ENCODE data around the gene PPARA.
"Not testable (repeated sequence)": the region's sequence is repeated elsewhere in the genome, so short reads cannot be mapped to it uniquely, and the experiment has no call there.

The PPARA gene

GRCh38 chr22:46126853-46127385, 23.4 kb upstream of the PPARA start:
- no peak for DNase-seq (ENCODE audit: low read depth)

DNA sequence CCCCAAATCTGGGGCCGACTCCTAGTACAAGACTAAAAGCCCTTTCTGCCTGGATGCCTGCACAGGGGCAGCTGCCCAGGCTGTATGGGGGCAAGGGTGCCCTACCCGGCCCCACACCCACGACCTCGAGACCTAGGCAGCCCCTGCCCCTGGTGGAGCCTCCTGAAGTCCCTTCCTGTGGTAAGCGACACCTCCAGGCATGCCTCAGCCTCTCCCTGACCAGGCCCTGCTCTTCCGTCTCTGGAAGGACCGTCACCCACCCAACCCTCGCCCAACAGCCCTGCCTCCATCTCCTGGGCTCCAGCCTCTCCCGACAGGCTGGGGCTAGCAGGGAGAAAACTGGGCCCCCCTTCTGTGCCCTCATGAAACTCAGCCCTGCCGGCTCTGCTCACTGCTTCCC, 22.8 kb upstream of the PPARA start:
- no peak for DNase-seq (ENCODE audit: low read depth)

DNA sequence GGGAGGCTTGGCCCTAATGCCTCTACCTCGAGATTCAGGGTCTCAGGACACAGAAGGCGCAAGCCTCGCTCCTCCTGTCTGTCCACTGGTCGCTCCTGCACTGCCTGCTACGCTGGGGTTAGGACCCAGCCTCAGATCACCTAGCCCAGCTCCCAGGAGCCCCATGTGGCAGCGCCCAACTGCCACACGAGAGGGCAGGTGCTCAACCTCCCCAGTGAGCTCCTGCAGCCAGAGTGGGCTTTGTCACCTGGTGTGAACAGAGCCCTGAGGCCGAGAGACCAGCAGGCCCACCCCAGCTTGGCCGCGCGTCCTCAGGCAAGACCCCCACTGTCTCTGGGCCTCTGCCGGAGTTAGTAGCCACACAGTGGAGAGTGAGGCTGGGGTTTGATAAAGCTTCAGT, 21.7 kb upstream of the PPARA start:
- no peak for DNase-seq (ENCODE audit: low read depth)

DNA sequence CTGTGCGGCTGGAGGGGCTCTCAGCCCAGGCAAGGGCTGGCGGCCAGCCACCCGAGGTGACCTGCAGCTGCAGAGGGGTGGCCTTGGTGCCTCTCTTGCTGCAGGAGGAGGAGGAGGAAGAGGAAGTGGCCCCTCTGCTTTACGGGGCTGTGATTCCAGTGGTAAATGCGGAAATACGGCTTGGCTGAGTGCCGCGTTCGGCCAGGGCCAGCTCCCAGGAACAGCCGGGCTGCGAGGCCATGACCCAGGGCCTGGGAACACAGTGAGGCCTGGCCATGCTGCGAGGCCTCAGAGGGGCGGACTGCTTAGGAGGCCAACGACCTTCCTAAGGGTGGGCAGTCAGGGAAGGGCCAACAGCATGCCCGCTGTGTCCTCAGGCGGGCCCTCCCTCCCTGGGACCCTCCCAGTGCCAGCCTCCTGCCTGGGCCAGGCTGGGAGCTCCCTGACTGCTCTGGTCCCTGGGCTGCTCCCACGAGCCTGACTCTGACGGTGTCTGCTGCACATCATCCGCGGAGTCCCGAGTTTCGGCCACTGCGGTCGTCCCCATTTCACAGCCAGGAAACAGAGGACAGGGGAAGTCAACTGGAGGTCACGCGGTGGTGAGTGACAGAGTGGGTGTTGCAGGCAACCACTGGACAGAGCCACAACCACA, 20.8 kb upstream of the PPARA start:
- DNase-seq (ENCODE audit: low read depth): no peak

GRCh38 chr22:46131151-46131587, 19.2 kb upstream of the PPARA start:
- no peak for DNase-seq (ENCODE audit: low read depth)

- not testable (repeated sequence) for DNase-seq (ENCODE audit: low read depth)
Observed at GRCh38 chr22:46132193-46132829, 18.0 kb upstream of the PPARA start.

GRCh38 chr22:46132830-46133587, 17.3 kb upstream of the PPARA start:
- DNase-seq (ENCODE audit: low read depth): no peak

DNA sequence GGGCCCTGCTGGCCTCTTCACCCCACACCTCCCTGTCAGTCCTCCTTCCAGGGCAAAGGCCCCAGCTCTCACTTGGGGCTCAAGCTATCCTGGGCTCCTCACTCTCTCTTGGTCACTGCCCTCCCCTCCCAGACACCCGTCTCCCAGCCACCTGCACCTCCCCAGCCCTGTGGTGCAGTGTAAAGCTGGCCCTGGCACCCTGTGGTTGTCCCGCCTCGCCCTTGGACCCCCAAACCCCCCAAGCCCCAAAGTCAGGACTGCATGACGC, 16.8 kb upstream of the PPARA start:
- DNase-seq (ENCODE audit: low read depth): no peak

- DNase-seq (ENCODE audit: low read depth): no peak
Observed at GRCh38 chr22:46134111-46134705, 16.1 kb upstream of the PPARA start.

DNA sequence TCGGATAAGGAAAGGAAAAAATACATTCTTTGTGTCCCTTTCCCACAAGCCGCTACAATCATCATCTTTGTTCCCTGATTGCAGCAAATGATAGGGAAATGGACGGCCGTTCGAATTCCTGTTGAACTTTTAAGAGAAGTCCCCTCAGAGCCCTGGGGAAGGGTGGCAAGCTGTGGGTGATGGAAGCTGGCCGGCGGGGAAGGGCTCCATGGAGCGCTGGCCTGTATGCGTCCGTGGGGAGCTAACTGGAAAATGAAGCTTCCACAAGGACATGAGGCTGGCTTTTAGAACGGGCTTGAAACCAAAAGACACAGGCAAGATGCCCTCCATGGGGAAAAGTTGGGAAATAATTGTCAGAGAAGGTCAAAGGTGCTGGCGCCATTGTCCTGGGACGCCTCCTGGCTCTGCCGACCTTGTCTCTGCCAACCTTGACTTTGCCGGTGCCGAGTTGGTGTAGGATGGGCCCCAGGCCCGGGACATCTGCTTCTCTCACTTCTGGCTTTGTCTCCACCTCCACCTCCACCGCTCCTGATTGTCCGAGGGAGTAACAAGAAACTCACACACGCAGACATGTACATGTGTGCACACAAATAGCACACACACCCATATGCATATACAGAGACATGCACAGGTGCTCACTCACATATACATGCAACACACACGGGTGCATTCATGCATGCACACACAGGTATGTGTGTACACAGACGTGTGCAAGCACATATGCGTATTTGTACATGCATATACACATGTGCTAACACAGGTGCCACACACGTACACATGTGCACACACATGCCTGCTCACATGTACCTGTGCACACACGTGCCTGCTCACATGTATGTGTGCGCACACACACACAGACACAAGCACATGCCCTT, 14.5 kb upstream of the PPARA start:
- DNase-seq (ENCODE audit: low read depth): no peak

DNA sequence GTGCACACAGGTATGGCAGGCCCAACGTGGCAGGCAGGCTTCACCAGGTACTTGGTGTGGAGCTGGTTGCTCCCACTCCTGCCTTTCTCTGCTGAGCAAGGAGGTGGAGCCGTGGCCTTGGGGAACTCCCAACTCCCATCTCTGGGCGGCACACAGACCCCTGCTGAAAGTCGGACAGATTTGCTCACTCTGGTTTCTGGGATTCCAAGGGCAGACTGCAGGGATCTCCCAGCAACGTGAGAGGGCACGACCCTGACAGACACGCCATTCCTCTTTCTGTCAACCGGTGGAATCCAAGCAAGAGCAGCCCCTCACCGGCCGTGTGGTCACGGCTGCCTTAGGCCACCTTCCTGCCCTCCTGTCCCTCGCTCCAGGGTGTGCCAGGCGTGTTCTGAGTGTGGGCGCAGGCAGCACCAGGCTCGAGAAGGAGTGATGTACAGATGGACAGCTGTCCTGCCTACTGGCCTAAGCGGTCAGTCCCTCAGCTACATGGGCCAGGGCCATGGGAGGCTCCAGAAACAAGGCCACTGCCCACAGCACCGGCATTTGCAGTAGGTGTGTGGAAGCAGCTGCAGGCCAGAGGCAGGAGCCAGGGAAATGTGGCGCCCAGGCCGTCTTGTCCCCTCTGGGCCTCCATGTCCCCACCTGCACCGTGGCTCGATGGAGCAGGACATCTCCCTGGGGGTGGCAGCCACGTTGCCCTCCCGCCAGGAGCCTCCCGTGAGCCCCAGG, 13.7 kb upstream of the PPARA start:
- DNase-seq (ENCODE audit: low read depth): no peak

- no peak for DNase-seq (ENCODE audit: low read depth)
Observed at GRCh38 chr22:46137218-46137766, 13.0 kb upstream of the PPARA start.

- DNase-seq (ENCODE audit: low read depth): no peak
Observed at GRCh38 chr22:46138058-46138797, 12.1 kb upstream of the PPARA start.

GRCh38 chr22:46139417-46139816, 10.9 kb upstream of the PPARA start:
- not testable (repeated sequence) for DNase-seq (ENCODE audit: low read depth)

DNA sequence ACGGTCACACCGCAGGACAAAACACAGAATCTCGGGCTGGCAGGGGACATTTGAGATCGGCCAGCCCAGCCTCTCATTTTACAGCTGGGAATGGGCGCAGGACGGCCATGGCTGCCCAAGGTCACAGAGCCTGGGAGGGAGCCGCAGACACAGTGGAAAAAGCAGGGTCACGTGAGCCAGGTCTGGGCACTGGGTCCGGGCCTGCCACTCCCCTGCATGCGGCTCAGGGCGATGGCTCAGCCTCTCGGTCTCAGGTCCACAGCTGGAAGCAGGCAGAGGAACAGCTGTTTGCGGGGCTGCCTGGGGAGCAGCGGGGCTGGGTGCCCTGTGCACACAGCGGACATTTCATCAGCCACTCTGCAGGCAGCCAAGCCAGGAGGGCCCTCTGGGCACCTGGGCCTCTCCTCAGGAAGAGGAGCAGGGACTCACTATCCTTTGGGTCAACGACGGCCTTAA, 10.4 kb upstream of the PPARA start:
- no peak for DNase-seq (ENCODE audit: low read depth)

DNA sequence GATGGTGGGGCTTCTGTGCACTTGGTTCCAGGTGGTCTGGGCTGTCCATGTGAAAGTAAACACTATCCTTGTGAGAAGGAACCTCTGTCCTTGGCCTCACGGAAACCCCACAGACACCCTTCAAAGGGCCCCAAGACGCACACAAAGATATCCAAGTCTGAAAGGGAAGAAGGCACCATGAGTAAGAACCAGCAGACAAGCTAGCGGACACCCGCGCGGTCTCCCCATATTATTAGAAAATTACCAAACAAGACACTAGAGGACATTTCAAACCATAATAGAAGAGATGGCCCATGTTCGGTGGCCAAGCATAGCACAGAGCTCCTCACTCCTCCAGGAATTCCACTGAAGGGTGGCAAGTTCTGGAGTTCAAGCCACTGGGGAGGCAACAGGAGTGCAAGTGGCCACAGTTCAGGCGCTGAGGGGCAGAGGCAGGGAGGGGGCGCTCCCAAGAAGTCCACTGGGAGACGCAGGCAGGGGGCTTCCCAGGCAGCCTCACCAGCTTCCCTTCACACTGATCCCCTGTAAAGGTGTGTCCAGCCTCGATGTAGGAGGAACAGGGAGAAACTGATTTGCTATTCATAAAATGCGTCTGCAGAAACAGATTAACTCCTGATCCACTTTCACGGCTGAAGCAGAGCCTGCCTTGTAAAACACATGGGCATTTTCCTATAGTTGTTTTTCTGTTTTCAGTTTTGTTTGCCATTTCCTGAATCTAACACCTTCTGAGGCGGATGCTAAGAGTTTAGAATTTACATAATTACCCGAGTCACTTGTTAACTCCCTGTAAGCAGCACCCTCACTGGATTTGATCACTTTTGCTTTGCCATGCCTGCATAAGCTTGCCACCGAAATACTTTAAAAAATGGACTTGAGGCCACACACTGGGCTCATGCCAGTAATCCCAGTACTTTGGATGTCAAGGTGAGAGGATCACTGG, 9.1 kb upstream of the PPARA start:
- DNase-seq (ENCODE audit: low read depth): no peak

GRCh38 chr22:46142548-46143490, 7.5 kb upstream of the PPARA start:
- no peak for DNase-seq (ENCODE audit: low read depth)
